Measurements from ENCODE around the gene MIS18A.

The MIS18A gene

GRCh38 chr21:32256873-32257620, 21.8 kb downstream of the MIS18A start:
- no peaks in the 10 kb centered on the region for H3K36me3 Mint-ChIP-seq (ENCODE audit: low read depth)
- H3K9me3 Mint-ChIP-seq, result no peaks in the 10 kb centered on the region
- intact Hi-C loops (cut with micrococcal nuclease), result loop anchor here (5.0 kb wide), 1 partner anchor 470 kb away; no protein-coding TSS in a partner anchor
- H3K4me3 Mint-ChIP-seq, result no peak overlapping the region
- H3K27me3 Mint-ChIP-seq, result no peaks in the 10 kb centered on the region
- no peaks in the 10 kb centered on the region for H3K4me1 Mint-ChIP-seq (ENCODE audit: low read depth)
- no peak overlapping the region for H3K27ac Mint-ChIP-seq

GRCh38 chr21:32256251-32256650, 22.6 kb downstream of the MIS18A start:
- Mint-ChIP-seq H3K4me1 (ENCODE audit: low read depth) (no peaks in the 10 kb centered on the region), H3K27ac (no peak overlapping the region), H3K27me3 (no peaks in the 10 kb centered on the region), H3K36me3 (ENCODE audit: low read depth) (no peaks in the 10 kb centered on the region), H3K4me3 (no peak overlapping the region), H3K9me3 (peaks cover 8% of the 10 kb centered on the region)
- intact Hi-C loops (cut with micrococcal nuclease), result loop anchor here (5.0 kb wide), 1 partner anchor 469 kb away; no protein-coding TSS in a partner anchor

GRCh38 chr21:32253215-32253641, 25.6 kb downstream of the MIS18A start:
- Mint-ChIP-seq H3K27ac (no peak overlapping the region), H3K4me3 (no peak overlapping the region), H3K36me3 (ENCODE audit: low read depth) (no peaks in the 10 kb centered on the region), H3K9me3 (peaks cover 20% of the 10 kb centered on the region), H3K4me1 (ENCODE audit: low read depth) (no peaks in the 10 kb centered on the region), H3K27me3 (no peaks in the 10 kb centered on the region)
- intact Hi-C loops (cut with micrococcal nuclease), result no loop called here

- intact Hi-C loops (cut with micrococcal nuclease), result no loop called here
- Mint-ChIP-seq H3K36me3 (ENCODE audit: low read depth) (no peaks in the 10 kb centered on the region), H3K9me3 (peaks cover 20% of the 10 kb centered on the region), H3K27ac (no peak overlapping the region), H3K4me3 (no peak overlapping the region), H3K27me3 (no peaks in the 10 kb centered on the region), H3K4me1 (ENCODE audit: low read depth) (no peaks in the 10 kb centered on the region)
Observed at GRCh38 chr21:32252136-32252535, 26.7 kb downstream of the MIS18A start.

GRCh38 chr21:32249511-32250280, 29.2 kb downstream of the MIS18A start:
- Mint-ChIP-seq H3K4me1 (ENCODE audit: low read depth) (no peaks in the 10 kb centered on the region), H3K9me3 (peaks cover 20% of the 10 kb centered on the region), H3K4me3 (no peak overlapping the region), H3K27ac (no peak overlapping the region), H3K27me3 (no peaks in the 10 kb centered on the region), H3K36me3 (ENCODE audit: low read depth) (no peaks in the 10 kb centered on the region)
- intact Hi-C loops (cut with micrococcal nuclease), result no loop called here

GRCh38 chr21:32248571-32249461, 30.0 kb downstream of the MIS18A start:
- Mint-ChIP-seq H3K36me3 (ENCODE audit: low read depth) (no peaks in the 10 kb centered on the region), H3K27me3 (no peaks in the 10 kb centered on the region), H3K4me1 (ENCODE audit: low read depth) (no peaks in the 10 kb centered on the region), H3K27ac (no peak overlapping the region), H3K4me3 (no peak overlapping the region), H3K9me3 (peaks cover 20% of the 10 kb centered on the region)
- intact Hi-C loops (cut with micrococcal nuclease), result no loop called here

- no peak overlapping the region for H3K27ac Mint-ChIP-seq
Observed at GRCh38 chr21:32246571-32247140, 32.2 kb downstream of the MIS18A start.

GRCh38 chr21:32245971-32246370, 32.9 kb downstream of the MIS18A start:
- Mint-ChIP-seq H3K27ac (no peak overlapping the region), H3K4me1 (ENCODE audit: low read depth) (no peaks in the 10 kb centered on the region), H3K4me3 (no peak overlapping the region), H3K9me3 (peaks cover 9% of the 10 kb centered on the region), H3K27me3 (no peaks in the 10 kb centered on the region), H3K36me3 (ENCODE audit: low read depth) (no peaks in the 10 kb centered on the region)
- intact Hi-C loops (cut with micrococcal nuclease), result no loop called here

More at GRCh38 chr21:32246571-32247140, 32.2 kb downstream of the MIS18A start:
- Mint-ChIP-seq H3K4me1 (ENCODE audit: low read depth) (no peaks in the 10 kb centered on the region), H3K4me3 (no peak overlapping the region), H3K9me3 (peaks cover 16% of the 10 kb centered on the region), H3K27me3 (no peaks in the 10 kb centered on the region), H3K36me3 (ENCODE audit: low read depth) (no peaks in the 10 kb centered on the region)
- intact Hi-C loops (cut with micrococcal nuclease), result no loop called here

GRCh38 chr21:32240851-32241687, 37.8 kb downstream of the MIS18A start:
- Mint-ChIP-seq H3K27ac (no peak overlapping the region), H3K36me3 (ENCODE audit: low read depth) (no peaks in the 10 kb centered on the region), H3K4me1 (ENCODE audit: low read depth) (no peaks in the 10 kb centered on the region), H3K27me3 (no peaks in the 10 kb centered on the region), H3K9me3 (peaks cover 9% of the 10 kb centered on the region), H3K4me3 (no peak overlapping the region)
- intact Hi-C loops (cut with micrococcal nuclease), result no loop called here

- Mint-ChIP-seq H3K4me3 (no peak overlapping the region), H3K9me3 (peaks cover 9% of the 10 kb centered on the region), H3K36me3 (ENCODE audit: low read depth) (no peaks in the 10 kb centered on the region), H3K27ac (no peak overlapping the region), H3K4me1 (ENCODE audit: low read depth) (no peaks in the 10 kb centered on the region), H3K27me3 (no peaks in the 10 kb centered on the region)
- intact Hi-C loops (cut with micrococcal nuclease), result no loop called here
Observed at GRCh38 chr21:32239551-32239950, 39.3 kb downstream of the MIS18A start.

GRCh38 chr21:32238063-32238462, 40.8 kb downstream of the MIS18A start:
- intact Hi-C loops (cut with micrococcal nuclease), result no loop called here
- no peaks in the 10 kb centered on the region for H3K4me1 Mint-ChIP-seq (ENCODE audit: low read depth)
- no peak overlapping the region for H3K4me3 Mint-ChIP-seq
- no peaks in the 10 kb centered on the region for H3K36me3 Mint-ChIP-seq (ENCODE audit: low read depth)
- no peak overlapping the region for H3K27ac Mint-ChIP-seq
- H3K9me3 Mint-ChIP-seq, result peaks cover 9% of the 10 kb centered on the region
- H3K27me3 Mint-ChIP-seq, result no peaks in the 10 kb centered on the region

- intact Hi-C loops (cut with micrococcal nuclease), result no loop called here
- Mint-ChIP-seq H3K27ac (no peak overlapping the region), H3K36me3 (ENCODE audit: low read depth) (no peaks in the 10 kb centered on the region), H3K4me3 (no peak overlapping the region), H3K27me3 (no peaks in the 10 kb centered on the region), H3K9me3 (peaks cover 9% of the 10 kb centered on the region), H3K4me1 (ENCODE audit: low read depth) (no peaks in the 10 kb centered on the region)
Observed at GRCh38 chr21:32237021-32237420, 41.8 kb downstream of the MIS18A start.

Measured in dendritic cell treated with granulocyte-macrophage colony-stimulating factor and Interleukin-4, amounts not matched to agents 40 ng/mL and 50 ng/mL, for 4 days (primary cell).